Fibroblast of mammary gland (primary cell): Measurements from ENCODE around the gene CASQ2.
"Not testable (repeated sequence)": the region's sequence is repeated elsewhere in the genome, so short reads cannot be mapped to it uniquely, and the experiment has no call there.

ENCODE experiments used
- DNase-seq: peaks from one replicate; pipeline ENCODE4 v3.0.0-alpha.2; 2010; ENCODE audit warnings: low read depth
- H3K4me3 ChIP-seq: 2 replicates; pipeline ENCODE4 v1.5.1; 2011; ENCODE audit warnings: low read depth, mild to moderate bottlenecking, low read length, moderate library complexity; ENCODE audit not compliant: control insufficient read depth
- CTCF ChIP-seq: conservative IDR thresholded peaks from 2 replicates; pipeline ENCODE4 v1.5.1; 2011; ENCODE audit warnings: low read depth, low read length, inconsistent platforms; ENCODE audit not compliant: control insufficient read depth, insufficient read depth

CASQ2 gene

GRCh38 chr1:115782571-115783281 is 14.2 kb upstream of the CASQ2 start:
- H3K4me3 ChIP-seq, result no peak overlapping the region
- DNase-seq, result peak; percentile 90
- TF ChIP-seq CTCF, result no peak

- H3K4me3 ChIP-seq, result no peak overlapping the region
- no peak for TF ChIP-seq CTCF
- no peak for DNase-seq
Observed at GRCh38 chr1:115781851-115782250, 13.3 kb upstream of the CASQ2 start.

GRCh38 chr1:115781343-115781742 is 12.8 kb upstream of the CASQ2 start:
- peak; percentile 95 for DNase-seq
- no peak for TF ChIP-seq CTCF
- H3K4me3 ChIP-seq, result no peak overlapping the region

- not testable (repeated sequence) for H3K4me3 ChIP-seq, DNase-seq
Observed at GRCh38 chr1:115780655-115781054, 12.1 kb upstream of the CASQ2 start.

GRCh38 chr1:115779075-115779474 is 10.6 kb upstream of the CASQ2 start:
- not testable (repeated sequence) for DNase-seq, H3K4me3 ChIP-seq

- TF ChIP-seq CTCF, result peak; percentile 88
- DNase-seq, result peak; percentile 94
- no peak overlapping the region for H3K4me3 ChIP-seq
Observed at GRCh38 chr1:115771847-115772457, 3.4 kb upstream of the CASQ2 start.

GRCh38 chr1:115771094-115771846 is 2.8 kb upstream of the CASQ2 start:
- DNase-seq, result peak; percentile 18
- no peak overlapping the region for H3K4me3 ChIP-seq

More at GRCh38 chr1:115771094-115771846, 2.8 kb upstream of the CASQ2 start:
- no peak for TF ChIP-seq CTCF
